Activated naive CD4-positive, alpha-beta T cell treated with anti-CD3 and anti-CD28 coated beads, Interleukin-2, amount 50 U/mL, for 16 hours (primary cell): ENCODE results near the gene ALG12.

ENCODE experiments used
- DNase-seq: peaks from one replicate; pipeline ENCODE4 v3.0.0-alpha.2; 2020

Gene ALG12

DNA sequence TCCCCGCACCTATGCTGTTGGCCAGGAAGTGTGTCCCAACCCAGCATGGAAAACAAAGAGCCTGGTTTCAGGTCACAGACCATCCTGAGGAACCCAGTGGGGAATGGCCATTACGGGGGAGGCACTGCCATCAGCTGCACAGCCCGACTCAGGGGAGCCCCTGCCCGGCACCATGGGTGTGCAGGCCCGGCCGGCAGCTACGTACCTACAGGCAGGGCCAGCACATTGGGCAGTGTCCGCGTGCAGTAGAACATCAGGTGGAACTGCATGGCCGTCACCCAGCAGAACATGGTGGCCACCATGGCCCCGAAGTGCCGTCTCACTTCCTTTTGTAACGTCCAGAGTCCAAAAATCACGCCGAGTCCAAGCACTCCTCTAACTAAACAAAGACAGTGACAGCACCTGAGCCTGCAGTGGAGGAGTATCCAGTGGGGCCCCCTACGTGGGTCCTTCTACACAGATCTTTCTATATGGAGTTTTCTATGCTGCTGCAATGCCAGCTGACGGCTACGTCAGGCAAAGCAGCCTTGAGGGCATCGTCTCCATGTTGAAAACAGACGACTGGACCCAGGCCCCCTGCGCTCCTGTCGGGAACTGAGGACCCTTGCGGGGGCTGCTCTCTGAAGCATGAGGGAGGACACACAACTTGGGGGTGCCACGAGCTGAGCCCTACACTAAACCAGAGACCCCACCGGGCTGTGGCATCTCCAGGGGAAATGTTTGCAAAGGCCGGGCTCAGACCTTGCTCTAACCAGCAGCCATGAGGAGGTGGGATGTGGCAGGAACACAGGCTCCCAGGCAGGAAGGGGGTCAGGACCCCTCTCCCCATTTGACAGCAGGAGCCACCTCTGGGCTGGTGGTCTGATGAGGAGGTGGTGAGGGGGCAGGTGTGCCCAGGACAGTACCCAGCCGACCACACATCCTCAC lies 7.7 kb downstream of the ALG12 start:
- no peak for DNase-seq

GRCh38 chr22:49909476-49910205 lies 8.6 kb downstream of the ALG12 start:
- no peak for DNase-seq

- no peak for DNase-seq
Measured at GRCh38 chr22:49907807-49908206, 10.4 kb downstream of the ALG12 start.

GRCh38 chr22:49906799-49907290 lies 11.4 kb downstream of the ALG12 start:
- no peak for DNase-seq

DNA sequence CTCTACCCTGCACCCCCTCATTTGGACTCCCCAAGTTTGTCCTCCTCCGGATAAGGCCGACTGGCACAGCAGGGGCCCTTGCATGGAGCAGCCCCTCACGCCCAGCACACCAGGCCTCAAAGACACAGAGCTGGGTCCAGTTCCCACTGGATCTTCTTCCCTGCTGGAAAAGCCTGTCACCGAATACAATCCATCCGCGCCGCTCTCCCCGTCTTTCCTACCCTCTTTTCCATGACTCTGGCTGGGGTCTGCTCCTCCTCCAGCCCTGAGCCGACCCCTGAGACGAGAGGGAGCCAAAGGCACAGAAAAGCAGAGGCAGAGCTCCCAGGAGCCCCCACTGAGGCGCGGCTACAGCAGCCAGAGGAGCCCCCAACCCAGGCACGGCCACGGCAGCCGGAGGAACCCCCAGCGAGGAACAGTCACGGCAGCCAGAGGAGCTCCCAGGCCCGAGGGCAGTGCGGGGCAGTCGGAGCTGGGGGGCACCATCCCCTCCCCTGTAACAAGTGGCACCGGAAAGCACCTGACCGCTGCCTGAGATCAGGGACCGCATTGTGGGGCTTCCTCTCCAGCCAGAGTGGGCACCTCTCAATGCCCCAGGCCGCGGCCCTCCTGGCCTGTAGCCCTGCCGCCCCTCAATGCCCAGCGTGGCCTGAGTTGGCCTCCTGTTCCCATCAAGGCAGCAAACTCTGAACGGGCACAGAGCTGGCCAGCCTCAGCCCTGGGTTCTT lies 12.0 kb downstream of the ALG12 start:
- DNase-seq, result no peak

GRCh38 chr22:49905465-49905864 lies 12.8 kb downstream of the ALG12 start:
- DNase-seq, result no peak

DNA sequence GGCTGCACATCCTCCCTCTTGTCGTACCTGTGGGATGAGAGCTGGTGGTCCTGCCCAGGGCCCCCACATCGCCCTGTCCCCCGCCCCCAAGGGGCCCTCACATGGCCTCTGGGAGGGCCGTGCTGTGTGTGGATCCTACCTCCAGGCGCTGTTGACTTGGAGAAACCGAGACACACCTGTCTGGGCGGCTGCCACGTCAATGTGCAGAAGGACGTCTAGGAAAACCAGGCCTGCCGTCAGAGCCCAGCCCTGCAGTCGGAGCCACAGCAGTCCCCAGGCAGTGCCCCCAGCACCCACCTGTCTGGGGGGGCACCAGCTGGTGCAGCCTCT lies 14.2 kb downstream of the ALG12 start:
- no peak for DNase-seq

DNA sequence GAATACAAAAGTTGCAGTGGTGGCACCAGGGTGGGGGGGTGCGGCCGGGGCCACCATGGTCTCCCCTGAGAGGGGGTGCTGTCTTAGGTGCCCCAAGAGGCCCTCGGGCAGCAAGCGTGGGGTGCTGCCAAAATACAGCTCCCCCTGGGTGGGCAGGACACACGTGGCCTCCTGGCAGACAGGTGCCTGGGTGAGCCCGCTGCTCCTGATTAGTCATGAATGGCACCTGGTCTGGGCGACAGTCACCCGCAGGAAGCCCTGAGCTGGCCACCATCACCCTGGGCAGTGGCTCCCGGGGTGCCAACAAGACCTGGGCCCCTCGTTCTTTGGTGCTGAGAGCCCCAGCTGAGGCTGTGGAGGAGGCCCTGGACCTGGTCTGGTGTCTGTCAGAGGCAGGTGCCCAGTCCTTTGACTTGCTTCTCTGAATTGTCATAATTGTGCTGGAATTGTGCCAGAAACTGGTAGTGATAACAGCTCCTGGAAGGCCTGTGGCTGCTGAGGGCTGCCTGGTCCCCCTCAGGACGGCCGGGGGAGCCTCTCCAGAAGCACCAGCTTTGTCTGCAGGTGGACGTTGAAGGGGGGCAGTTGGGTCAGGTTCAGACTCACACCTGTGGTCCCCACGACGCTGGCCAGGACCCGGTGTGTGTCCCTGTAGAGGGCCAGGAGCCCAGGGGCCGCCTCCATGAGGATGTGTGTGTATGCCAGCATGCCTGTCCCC lies 14.8 kb downstream of the ALG12 start:
- DNase-seq, result no peak

GRCh38 chr22:49901457-49901856 lies 16.8 kb downstream of the ALG12 start:
- no peak for DNase-seq

DNA sequence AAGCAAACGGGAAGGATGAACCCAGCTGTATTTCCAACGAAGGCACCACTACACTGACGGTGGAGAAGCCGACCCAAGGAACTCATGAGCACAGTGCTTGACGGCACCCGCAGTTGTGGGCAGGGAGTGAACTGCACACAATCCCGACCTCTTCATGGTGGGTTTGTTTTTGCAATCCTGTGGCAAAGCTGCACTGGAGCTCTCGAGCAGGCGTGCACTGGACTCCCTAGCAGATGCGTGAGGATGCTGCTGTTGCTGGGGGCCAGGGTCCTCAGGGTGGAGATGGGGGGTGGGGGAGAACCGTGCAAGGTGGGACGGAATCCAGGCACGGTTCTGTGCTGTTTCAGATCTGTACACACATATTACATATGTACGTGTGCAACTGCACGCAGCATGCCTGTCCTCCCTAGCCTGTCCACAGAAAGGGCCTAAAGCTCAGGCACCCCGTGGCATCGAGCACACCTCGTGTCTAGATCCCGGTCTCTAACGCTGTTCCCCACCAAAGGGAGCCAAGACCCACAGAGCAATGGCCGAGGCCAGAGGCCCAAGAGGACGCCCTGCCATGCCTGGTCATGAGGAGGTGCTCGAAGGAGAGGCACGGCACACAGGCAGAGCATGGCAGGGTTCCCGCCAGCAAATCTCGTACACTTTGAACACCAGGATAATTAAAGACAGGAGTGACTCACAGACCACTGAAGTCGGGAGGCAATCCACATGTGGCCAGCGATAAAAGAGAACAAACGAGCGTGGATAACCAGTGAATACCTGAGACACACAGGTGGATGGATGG lies 17.6 kb downstream of the ALG12 start:
- no peak for DNase-seq

GRCh38 chr22:49899530-49899929 lies 18.7 kb downstream of the ALG12 start:
- no peak for DNase-seq

DNA sequence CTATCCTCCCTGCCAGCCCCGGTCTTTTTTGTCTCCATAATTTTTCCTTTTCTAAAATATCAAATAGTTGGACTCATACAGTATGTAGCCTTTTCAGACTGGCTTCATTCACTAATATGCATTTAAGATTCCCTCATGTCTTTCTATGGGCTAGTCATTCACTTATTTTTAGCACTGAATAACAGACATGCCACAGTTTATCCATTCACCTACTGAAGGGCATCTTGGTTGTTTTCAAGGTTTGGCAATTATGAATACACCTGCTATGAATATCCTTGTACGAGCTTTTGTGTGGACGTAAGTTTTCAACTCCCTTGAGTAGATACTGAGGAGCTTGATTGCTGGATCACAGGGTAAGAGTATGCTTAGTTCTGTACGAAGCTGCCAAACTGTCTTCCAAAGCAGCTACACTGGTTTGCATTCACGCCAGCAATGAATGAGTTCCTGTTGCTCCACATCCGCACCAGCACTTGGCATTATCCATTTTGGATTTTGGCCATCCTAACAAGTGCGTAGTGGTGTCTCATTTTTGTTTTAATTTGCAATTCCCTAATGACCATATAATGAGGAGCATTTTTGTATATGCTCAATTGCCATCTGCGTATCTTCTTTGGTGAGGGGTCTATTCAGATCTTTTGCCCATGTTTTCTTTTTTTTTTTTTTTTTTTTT lies 21.1 kb downstream of the ALG12 start:
- DNase-seq, result no peak

- no peak for DNase-seq
Measured at GRCh38 chr22:49896201-49896600, 22.0 kb downstream of the ALG12 start.

- DNase-seq, result no peak
Measured at GRCh38 chr22:49894322-49895054, 23.8 kb downstream of the ALG12 start.

DNA sequence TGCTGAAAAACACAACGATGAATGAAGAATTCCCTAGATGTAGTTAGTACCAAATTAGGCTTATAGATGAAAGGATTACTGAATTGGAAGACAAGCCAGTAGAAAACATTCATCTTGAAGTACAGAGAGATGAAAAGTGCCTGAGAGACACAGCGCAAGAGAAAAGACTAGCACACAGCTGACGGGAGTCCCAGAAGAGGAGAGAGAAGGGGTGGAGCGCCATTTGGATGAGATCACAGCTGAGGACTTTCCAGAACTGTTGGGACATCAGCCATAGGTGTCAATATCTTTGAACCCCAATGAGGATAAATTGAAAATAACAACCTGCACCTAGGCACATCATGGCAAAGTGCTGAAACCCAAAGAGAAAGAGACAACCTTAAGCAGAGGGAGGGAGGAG lies 25.2 kb downstream of the ALG12 start:
- DNase-seq, result no peak

DNA sequence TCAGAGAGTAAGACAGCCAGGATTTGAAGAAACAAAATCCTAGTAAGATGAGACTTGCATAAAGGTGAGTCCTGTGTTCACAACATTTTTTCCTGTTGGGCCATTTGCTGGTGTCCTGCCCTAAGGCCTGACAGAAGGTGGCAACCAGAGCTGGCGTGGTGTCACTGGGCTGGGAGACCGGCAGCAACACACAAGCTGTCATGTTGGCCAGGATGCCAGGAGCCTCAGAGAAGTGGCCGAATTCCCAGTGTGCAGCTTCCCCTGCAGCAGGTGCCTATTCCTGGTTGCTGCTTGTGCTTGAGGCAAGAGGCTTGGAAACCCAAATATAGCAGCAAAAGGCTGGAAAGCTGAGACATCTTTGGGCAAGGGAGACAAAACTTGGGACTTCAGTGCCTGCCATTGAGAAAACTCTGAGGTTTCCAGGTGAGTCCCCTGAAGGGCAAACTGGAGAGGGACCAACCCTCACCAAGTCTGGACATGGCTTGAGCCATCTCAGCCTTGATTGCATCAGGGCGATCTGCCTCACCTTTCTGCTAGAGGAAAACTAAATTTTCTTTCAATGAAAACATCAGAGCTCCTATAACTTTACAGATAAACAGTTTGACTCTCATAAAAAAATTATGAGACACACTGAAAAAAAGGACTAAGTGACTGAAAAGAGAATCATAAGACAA lies 25.9 kb downstream of the ALG12 start:
- no peak for DNase-seq

DNA sequence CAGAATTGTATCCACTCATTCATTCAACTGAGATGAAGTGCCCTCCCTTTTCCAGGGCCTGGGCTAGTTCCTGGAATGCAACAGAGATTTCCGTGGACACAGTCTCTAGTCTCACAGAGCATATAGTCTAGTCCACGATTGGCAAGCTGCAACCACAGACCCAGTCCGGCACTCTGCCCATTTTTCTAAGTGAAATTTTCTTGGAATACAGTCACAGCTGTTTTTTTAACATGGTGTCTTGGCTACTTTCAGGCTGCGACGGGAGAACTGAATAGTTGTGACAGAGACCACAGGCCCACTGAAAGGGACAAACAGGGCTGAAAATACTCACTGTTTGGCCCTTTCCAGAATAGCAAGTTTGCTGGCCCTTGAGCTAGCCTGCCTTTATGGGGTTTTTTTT lies 29.2 kb downstream of the ALG12 start:
- DNase-seq, result no peak

DNA sequence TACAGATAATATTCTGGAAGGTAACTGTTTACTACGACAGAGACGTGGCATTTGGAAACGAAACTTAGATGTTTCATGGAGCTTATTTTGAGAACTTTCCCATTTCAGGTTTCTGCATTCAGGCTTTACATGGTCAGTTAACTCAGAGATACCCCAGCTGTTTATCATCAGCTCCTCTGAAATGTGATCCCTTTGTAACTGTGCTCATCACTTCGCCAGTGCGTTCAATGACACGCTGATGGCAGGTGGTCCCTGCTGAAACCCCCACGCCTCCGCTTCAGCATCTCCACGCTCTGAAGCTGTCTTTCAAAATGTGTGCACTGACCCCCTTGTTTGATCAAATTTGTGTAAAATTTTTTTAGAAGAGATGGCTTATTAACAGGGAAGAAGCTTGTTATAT lies 30.5 kb downstream of the ALG12 start:
- no peak for DNase-seq

GRCh38 chr22:49887064-49887451 lies 31.2 kb downstream of the ALG12 start:
- DNase-seq, result no peak
